Nephron (organoid): ENCODE measurements around the gene RITA1.

Experiments used
- H3K27ac Mint-ChIP-seq, 3 experiments: 2 replicates each; pipeline ENCODE4 v1.8.0; 2020; ENCODE audit warnings: mixed read lengths in 3 of 3, mild to moderate bottlenecking in 2 of 3, moderate library complexity in 1 of 3
- H3K27me3 Mint-ChIP-seq: 2 replicates; pipeline ENCODE4 v1.8.0; 2021; ENCODE audit warnings: low read depth, mild to moderate bottlenecking, moderate library complexity, mixed read lengths
- H3K36me3 Mint-ChIP-seq: 2 replicates; pipeline ENCODE4 v1.8.0; 2020; ENCODE audit warnings: low read depth, mixed read lengths
- H3K4me1 Mint-ChIP-seq: 2 replicates; pipeline ENCODE4 v1.8.0; 2020; ENCODE audit warnings: mixed read lengths
- H3K4me3 Mint-ChIP-seq, 3 experiments: 2 replicates each; pipeline ENCODE4 v1.8.0; 2020; ENCODE audit warnings: mild to moderate bottlenecking in 3 of 3, mixed read lengths in 3 of 3, moderate library complexity in 2 of 3
- H3K9me3 Mint-ChIP-seq: 2 replicates; pipeline ENCODE4 v1.8.0; 2020; ENCODE audit warnings: mixed read lengths
- TF ChIP-seq, protein P1 (sequence below), 3 experiments: fragments of 200-600 bp; sonication (generic); IDR thresholded peaks; one replicate each; pipeline ENCODE4 v1.5.0; 2021; ENCODE audit warnings: antibody characterized with exemption in 3 of 3; ENCODE audit not compliant: unreplicated experiment in 3 of 3

Gene RITA1

DNA sequence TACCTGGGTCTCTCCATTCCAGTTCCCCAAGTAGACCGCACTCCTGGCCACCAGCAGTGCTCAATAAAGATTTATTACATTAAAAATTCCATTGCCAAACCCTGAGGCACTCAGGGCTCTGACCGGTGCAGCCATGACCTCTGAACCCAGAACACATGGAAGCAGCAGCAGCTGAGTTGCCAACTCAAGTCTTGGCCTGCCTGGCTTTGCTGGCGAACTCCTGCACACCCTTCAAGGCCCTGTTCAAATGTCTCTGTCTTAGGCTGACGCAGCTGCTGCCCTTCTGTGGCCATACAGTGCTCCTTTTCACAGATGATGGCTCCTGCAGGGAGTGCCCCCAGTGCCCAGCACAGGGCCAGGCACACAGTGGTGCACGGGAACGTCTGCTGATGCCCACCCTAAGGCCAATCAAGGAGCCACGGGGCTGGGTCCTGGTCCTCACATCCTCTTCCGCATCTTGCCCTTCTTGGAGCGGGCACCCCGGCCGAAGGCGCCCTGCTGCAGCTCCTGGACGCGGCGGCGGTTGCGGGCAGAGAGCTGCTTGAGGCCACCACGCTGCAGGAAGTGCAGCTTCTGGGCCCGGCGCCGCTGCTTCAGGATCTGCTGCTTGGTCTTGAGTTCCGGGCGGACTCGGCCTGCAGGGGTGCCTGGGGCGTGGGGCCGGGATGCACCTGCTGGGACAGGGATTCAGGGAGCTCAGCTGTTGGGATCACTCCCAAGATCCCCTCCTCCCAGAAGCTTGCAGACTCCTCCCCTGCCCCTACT, 26.9 kb upstream of the RITA1 start:
- Mint-ChIP-seq H3K36me3 (peaks cover 48% of the 10 kb centered on the region), H3K27me3 (peaks cover 32% of the 10 kb centered on the region), H3K27ac (no peak overlapping the region), H3K4me3 (no peak overlapping the region), H3K4me1 (peaks cover 6% of the 10 kb centered on the region), H3K9me3 (no peaks in the 10 kb centered on the region)
- TF ChIP-seq, protein P1, sequence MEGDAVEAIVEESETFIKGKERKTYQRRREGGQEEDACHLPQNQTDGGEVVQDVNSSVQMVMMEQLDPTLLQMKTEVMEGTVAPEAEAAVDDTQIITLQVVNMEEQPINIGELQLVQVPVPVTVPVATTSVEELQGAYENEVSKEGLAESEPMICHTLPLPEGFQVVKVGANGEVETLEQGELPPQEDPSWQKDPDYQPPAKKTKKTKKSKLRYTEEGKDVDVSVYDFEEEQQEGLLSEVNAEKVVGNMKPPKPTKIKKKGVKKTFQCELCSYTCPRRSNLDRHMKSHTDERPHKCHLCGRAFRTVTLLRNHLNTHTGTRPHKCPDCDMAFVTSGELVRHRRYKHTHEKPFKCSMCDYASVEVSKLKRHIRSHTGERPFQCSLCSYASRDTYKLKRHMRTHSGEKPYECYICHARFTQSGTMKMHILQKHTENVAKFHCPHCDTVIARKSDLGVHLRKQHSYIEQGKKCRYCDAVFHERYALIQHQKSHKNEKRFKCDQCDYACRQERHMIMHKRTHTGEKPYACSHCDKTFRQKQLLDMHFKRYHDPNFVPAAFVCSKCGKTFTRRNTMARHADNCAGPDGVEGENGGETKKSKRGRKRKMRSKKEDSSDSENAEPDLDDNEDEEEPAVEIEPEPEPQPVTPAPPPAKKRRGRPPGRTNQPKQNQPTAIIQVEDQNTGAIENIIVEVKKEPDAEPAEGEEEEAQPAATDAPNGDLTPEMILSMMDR (IDR thresholded peaks at IDR 0.05; ENCODE audit: unreplicated experiment in 3 of 3), result no peak

DNA sequence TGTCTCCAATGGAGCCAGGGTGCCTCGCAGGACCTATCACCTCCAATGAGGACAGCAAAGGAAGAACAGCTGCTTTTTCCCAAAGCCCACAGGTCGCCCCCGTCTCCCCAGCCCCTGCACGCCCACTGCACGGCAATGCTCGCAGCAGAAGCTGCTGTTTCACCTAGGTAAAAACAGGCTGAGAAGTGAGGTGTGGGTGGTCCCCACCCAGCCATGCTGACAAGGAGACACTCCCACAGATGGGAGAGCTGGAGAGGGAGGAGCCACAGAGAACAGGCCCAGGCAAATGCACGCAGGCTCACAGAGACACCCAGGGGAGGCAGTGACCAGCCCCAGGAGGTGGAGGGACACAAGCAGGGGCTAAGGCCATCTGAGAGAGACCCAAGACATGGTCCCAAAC, 25.6 kb upstream of the RITA1 start:
- Mint-ChIP-seq H3K4me3 (no peak overlapping the region), H3K27ac (no peak overlapping the region), H3K27me3 (peaks cover 21% of the 10 kb centered on the region), H3K4me1 (peaks cover 6% of the 10 kb centered on the region), H3K36me3 (peaks cover 51% of the 10 kb centered on the region), H3K9me3 (no peaks in the 10 kb centered on the region)
- TF ChIP-seq, protein P1 (IDR thresholded peaks at IDR 0.05; ENCODE audit: unreplicated experiment in 3 of 3), result no peak

DNA sequence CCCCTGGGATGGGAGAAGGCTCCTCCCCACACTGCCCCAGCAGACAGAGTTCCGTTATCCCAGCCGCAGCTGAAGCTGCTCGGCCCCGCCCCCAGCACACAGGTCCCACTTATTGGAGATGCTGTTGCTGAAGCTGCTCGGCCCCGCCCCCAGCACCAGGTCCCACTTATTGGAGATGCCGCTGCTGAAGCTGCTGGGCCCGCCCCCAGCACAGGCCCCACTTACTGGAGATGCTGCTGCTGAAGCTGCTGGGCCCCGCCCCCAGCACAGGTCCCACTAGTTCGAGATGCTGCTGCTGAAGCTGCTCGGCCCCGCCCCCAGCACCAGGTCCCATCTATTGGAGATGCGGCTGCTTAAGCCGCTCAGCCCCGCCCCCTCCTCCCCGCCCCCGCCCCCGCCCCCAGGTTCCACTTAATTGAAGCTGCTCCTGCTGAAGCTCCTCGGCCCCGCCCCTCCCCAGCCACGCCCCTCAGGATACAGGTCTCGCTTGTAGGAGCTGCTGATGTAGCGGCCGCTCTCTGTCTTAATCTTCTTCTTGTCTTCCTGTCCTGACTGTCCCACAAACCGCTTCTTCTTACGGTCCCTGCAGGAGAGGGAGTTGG, 24.0 kb upstream of the RITA1 start:
- Mint-ChIP-seq H3K27ac (no peak overlapping the region), H3K27me3 (peaks cover 6% of the 10 kb centered on the region), H3K36me3 (peaks cover 60% of the 10 kb centered on the region), H3K4me3 (no peak overlapping the region), H3K4me1 (peaks cover 6% of the 10 kb centered on the region), H3K9me3 (no peaks in the 10 kb centered on the region)
- TF ChIP-seq, protein P1 (IDR thresholded peaks at IDR 0.05; ENCODE audit: unreplicated experiment in 3 of 3), result no peak

GRCh38 chr12:113162102-113163029, 23.2 kb upstream of the RITA1 start:
- Mint-ChIP-seq H3K27ac (no peak overlapping the region), H3K4me3 (no peak overlapping the region), H3K4me1 (peaks cover 6% of the 10 kb centered on the region), H3K9me3 (no peaks in the 10 kb centered on the region), H3K36me3 (peaks cover 59% of the 10 kb centered on the region), H3K27me3 (no peaks in the 10 kb centered on the region)
- TF ChIP-seq, protein P1 (IDR thresholded peaks at IDR 0.05; ENCODE audit: unreplicated experiment in 3 of 3), result no peak

DNA sequence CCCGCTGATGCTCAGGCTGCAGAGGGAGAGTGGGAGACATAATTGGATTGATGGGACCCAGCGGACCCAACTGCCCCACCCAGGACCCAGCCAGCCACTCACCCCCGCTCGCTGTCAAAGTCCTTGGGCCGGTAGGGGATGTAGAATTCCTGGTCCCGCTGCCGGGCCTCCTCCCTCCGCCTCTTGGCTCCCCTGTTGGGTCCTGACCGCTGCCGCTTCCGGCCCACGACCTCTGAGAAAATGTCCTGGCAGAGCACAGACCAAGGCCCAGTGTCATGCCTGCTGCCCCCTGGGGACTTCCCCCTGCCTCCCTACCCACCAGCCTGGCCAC, 22.5 kb upstream of the RITA1 start:
- Mint-ChIP-seq H3K27ac (no peak overlapping the region), H3K4me1 (peaks cover 6% of the 10 kb centered on the region), H3K9me3 (no peaks in the 10 kb centered on the region), H3K36me3 (peaks cover 54% of the 10 kb centered on the region), H3K4me3 (no peak overlapping the region), H3K27me3 (no peaks in the 10 kb centered on the region)
- TF ChIP-seq, protein P1 (IDR thresholded peaks at IDR 0.05; ENCODE audit: unreplicated experiment in 3 of 3), result no peak
